ENCODE measurements around the gene SNRPE. TPM values are rescaled to one million over a fixed set of nuclear protein-coding genes. Genes with fewer than 3 reads are reported as not detected.
"Not testable (repeated sequence)": the region's sequence is repeated elsewhere in the genome, so short reads cannot be mapped to it uniquely, and the experiment has no call there.

Gene SNRPE
- total RNA-seq: 57.7 TPM

- DNase-seq (ENCODE audit: low spot score): peak; percentile 97
Observed at GRCh38 chr1:203861379-203862184, at the start of gene SNRPE. Gene SNRPE (plus strand): TSS chr1:203861599. CDS start chr1:203861660, 61 bp downstream.

GRCh38 chr1:203813581-203814341 lies 47.6 kb upstream of the SNRPE start:
- no peak for DNase-seq (ENCODE audit: low spot score)

- DNase-seq (ENCODE audit: low spot score): no peak
Observed at GRCh38 chr1:203818399-203818798, 43.0 kb upstream of the SNRPE start.

GRCh38 chr1:203823306-203823705 lies 38.1 kb upstream of the SNRPE start:
- DNase-seq (ENCODE audit: low spot score): no peak

- DNase-seq (ENCODE audit: low spot score): no peak
Observed at GRCh38 chr1:203826175-203826574, 35.2 kb upstream of the SNRPE start.

- DNase-seq (ENCODE audit: low spot score): no peak
Observed at GRCh38 chr1:203828002-203828401, 33.4 kb upstream of the SNRPE start.

- DNase-seq (ENCODE audit: low spot score): no peak
Observed at GRCh38 chr1:203828503-203828902, 32.9 kb upstream of the SNRPE start.

GRCh38 chr1:203829247-203829646 lies 32.2 kb upstream of the SNRPE start:
- DNase-seq (ENCODE audit: low spot score): not testable (repeated sequence)

- no peak for DNase-seq (ENCODE audit: low spot score)
Observed at GRCh38 chr1:203835476-203835875, 25.9 kb upstream of the SNRPE start.

GRCh38 chr1:203839081-203839480 lies 22.3 kb upstream of the SNRPE start:
- no peak for DNase-seq (ENCODE audit: low spot score)

- no peak for DNase-seq (ENCODE audit: low spot score)
Observed at GRCh38 chr1:203840208-203840808, 21.1 kb upstream of the SNRPE start.

- no peak for DNase-seq (ENCODE audit: low spot score)
Observed at GRCh38 chr1:203842559-203842876, 18.9 kb upstream of the SNRPE start.

GRCh38 chr1:203843435-203843834 lies 18.0 kb upstream of the SNRPE start:
- no peak for DNase-seq (ENCODE audit: low spot score)

- DNase-seq (ENCODE audit: low spot score): not testable (repeated sequence)
Observed at GRCh38 chr1:203853112-203853511, 8.3 kb upstream of the SNRPE start.

- DNase-seq (ENCODE audit: low spot score): no peak
Observed at GRCh38 chr1:203858055-203858454, 3.3 kb upstream of the SNRPE start.

- no peak for DNase-seq (ENCODE audit: low spot score)
Observed at GRCh38 chr1:203858975-203859374, 2.4 kb upstream of the SNRPE start.

GRCh38 chr1:203860396-203861025 lies 888 bp upstream of the SNRPE start:
- peak; percentile 44 for DNase-seq (ENCODE audit: low spot score)

GRCh38 chr1:203867802-203868201 lies 6.4 kb downstream of the SNRPE start:
- no peak for DNase-seq (ENCODE audit: low spot score)

GRCh38 chr1:203870245-203870644 lies 8.8 kb downstream of the SNRPE start:
- no peak for DNase-seq (ENCODE audit: low spot score)

GRCh38 chr1:203871114-203871880 lies 9.9 kb downstream of the SNRPE start:
- DNase-seq (ENCODE audit: low spot score): peak; percentile 34

- DNase-seq (ENCODE audit: low spot score): no peak
Observed at GRCh38 chr1:203873094-203873493, 11.7 kb downstream of the SNRPE start.

- no peak for DNase-seq (ENCODE audit: low spot score)
Observed at GRCh38 chr1:203878422-203878821, 17.0 kb downstream of the SNRPE start.
